Stimulated activated CD8-positive, alpha-beta memory T cell treated with anti-CD3 and anti-CD28 coated beads, Interleukin-2, amount 100 ng/mL, for 1 hour (primary cell): Measurements from ENCODE around the gene TUBGCP2.
"Not testable (repeated sequence)": the region's sequence is repeated elsewhere in the genome, so short reads cannot be mapped to it uniquely, and the experiment has no call there.

Experiments
- DNase-seq, 2 donors: peaks; one replicate each; pipeline ENCODE4 v3.0.0-alpha.2; 2020; ENCODE audit warnings: low read depth in 2 of 2

TUBGCP2 gene

GRCh38 chr10:133265052-133265451 lies 43.6 kb downstream of the TUBGCP2 start:
- DNase-seq: not testable (repeated sequence)

GRCh38 chr10:133264461-133264860 lies 44.2 kb downstream of the TUBGCP2 start:
- DNase-seq: no peak

GRCh38 chr10:133263674-133264073 lies 45.0 kb downstream of the TUBGCP2 start:
- no peak for DNase-seq

- DNase-seq: no peak
These were observed 46.0 kb downstream of the TUBGCP2 start for GRCh38 chr10:133262696-133263095.

GRCh38 chr10:133261726-133262325 lies 46.8 kb downstream of the TUBGCP2 start:
- peak; percentile 73 to 77 for DNase-seq

- DNase-seq: peak in 1 of 2 donors; percentile 42
These were observed 47.6 kb downstream of the TUBGCP2 start for GRCh38 chr10:133260895-133261725.

- DNase-seq: no peak
These were observed 49.1 kb downstream of the TUBGCP2 start for GRCh38 chr10:133259602-133259989.

- DNase-seq: peak; percentile 59 to 66
These were observed 49.7 kb downstream of the TUBGCP2 start for GRCh38 chr10:133258818-133259601.

- DNase-seq: no peak
These were observed 50.4 kb downstream of the TUBGCP2 start for GRCh38 chr10:133258066-133258817.

- DNase-seq: no peak
These were observed 51.1 kb downstream of the TUBGCP2 start for GRCh38 chr10:133257489-133258065.

GRCh38 chr10:133255323-133255722 lies 53.3 kb downstream of the TUBGCP2 start:
- no peak for DNase-seq

- no peak for DNase-seq
These were observed 54.1 kb downstream of the TUBGCP2 start for GRCh38 chr10:133254421-133255120.

- DNase-seq: no peak
These were observed 55.2 kb downstream of the TUBGCP2 start for GRCh38 chr10:133253361-133253955.

- DNase-seq: no peak
These were observed 56.5 kb downstream of the TUBGCP2 start for GRCh38 chr10:133252223-133252552.

GRCh38 chr10:133251388-133252222 lies 57.1 kb downstream of the TUBGCP2 start:
- DNase-seq: no peak

- no peak for DNase-seq
These were observed 58.5 kb downstream of the TUBGCP2 start for GRCh38 chr10:133249975-133250754.

- no peak for DNase-seq
These were observed 59.4 kb downstream of the TUBGCP2 start for GRCh38 chr10:133249094-133249780.

GRCh38 chr10:133248334-133248715 lies 60.3 kb downstream of the TUBGCP2 start:
- DNase-seq: no peak
